Right renal pelvis (tissue), 4 donors: ENCODE data around the gene INHBE. TPM values are rescaled to one million over a fixed set of nuclear protein-coding genes. Genes with fewer than 3 reads are reported as not detected.
"Not testable (repeated sequence)": the region's sequence is repeated elsewhere in the genome, so short reads cannot be mapped to it uniquely, and the experiment has no call there.

Experiments
- DNase-seq, 4 donors: peaks; one replicate each; pipeline ENCODE4 v3.0.0-alpha.2; 2013; ENCODE audit warnings: low read depth in 4 of 4, low spot score in 3 of 4, missing footprints in 1 of 4
- polyA plus RNA-seq, 4 donors: library from polyadenylated mRNA; unstranded; fragments of 120-200 nt; gene quantifications; one replicate each; pipeline ENCODE4 v1.2.1, GENCODE V29; 2013; ENCODE audit not compliant: insufficient read length in 4 of 4

The INHBE gene
- polyA plus RNA-seq, 4 donors, result 0.42 to 0.51 (median 0.50) TPM

DNA sequence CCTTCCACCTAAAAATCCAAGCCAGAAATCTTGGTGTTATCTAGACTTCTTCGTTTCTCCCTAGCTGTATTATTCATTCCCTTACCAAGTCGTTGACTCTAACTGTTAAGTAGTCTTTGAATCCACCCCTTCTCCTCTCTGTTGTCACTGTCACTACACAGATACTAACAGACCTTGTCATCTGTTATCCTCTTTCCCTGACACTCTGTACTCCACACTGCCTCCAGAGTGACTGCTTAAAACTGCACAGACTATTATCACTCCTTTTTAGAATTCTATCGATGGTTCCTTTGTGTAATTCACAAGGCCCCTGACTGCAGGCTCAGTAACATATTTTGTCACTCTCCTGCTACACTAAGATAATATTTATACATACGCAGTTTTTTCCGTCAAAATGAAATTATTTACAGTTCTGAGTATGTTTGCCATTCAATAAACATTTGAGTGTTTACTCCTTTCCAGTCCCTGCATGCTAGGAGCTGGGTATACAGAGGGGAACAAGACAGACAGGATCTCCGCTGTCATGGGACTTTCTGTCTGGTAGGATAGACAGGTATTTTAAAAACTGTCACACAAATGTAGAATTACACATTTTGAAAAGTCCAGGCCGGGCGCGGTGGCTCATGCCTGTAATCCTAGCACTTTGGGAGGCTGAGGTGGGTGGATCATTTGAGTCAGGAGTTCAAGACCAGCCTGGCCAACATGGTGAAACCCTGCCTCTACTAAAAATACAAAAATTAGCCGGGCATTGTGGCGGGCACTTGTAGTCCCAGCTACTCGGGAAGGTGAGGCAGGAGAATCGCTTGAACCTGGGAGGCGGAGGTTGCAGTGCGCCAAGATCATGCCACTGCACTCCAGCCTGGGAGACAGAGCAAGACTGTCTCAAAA is 36.5 kb downstream of the INHBE start:
- no peak for DNase-seq

DNA sequence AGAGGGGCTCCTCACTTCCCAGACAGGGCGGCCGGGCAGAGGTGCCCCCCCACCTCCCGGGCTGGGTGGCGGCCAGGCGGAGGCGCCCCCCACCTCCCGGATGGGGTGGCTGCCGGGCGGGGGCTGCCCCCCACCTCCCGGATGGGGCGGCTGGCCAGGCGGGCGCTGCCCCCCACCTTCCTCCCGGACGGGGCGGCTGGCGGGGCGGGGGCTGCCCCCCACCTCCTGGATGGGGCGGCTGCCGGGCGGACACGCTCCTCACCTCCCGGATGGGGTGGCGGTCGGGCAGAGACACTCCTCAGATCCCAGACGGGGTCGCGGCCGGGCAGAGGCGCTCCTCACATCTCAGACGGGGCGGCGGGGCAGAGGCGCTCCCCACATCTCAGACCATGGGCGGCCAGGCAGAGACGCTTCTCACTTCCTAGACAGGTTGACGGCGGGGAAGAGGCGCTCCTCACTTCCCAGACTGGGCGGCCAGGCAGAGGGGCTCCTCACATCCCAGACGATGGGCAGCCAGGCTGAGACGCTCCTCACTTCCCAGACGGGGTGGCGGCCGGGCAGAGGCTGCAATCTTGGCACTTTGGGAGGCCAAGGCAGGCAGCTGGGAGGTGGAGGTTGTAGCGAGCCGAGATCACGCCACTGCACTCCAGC is 40.1 kb downstream of the INHBE start:
- DNase-seq, result not testable (repeated sequence)

DNA sequence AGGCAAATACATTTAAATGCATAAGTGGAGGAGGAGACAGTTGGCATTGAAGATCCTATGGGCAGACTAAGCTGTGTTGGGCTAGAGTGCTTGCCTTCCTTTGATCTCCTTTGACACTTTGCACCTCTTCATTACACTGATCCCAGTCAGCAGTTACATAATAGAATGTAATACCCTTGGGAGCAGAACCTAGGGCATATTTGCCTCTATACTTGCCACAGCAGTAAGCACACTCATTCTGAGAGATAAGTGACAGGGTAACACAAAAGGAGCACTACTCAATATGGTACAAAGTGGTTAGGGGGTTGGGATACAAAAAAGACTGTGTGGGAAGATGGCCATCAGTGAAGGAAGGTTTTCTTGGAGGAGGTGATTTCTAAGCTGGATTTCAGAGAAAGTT is 41.7 kb downstream of the INHBE start:
- no peak for DNase-seq

DNA sequence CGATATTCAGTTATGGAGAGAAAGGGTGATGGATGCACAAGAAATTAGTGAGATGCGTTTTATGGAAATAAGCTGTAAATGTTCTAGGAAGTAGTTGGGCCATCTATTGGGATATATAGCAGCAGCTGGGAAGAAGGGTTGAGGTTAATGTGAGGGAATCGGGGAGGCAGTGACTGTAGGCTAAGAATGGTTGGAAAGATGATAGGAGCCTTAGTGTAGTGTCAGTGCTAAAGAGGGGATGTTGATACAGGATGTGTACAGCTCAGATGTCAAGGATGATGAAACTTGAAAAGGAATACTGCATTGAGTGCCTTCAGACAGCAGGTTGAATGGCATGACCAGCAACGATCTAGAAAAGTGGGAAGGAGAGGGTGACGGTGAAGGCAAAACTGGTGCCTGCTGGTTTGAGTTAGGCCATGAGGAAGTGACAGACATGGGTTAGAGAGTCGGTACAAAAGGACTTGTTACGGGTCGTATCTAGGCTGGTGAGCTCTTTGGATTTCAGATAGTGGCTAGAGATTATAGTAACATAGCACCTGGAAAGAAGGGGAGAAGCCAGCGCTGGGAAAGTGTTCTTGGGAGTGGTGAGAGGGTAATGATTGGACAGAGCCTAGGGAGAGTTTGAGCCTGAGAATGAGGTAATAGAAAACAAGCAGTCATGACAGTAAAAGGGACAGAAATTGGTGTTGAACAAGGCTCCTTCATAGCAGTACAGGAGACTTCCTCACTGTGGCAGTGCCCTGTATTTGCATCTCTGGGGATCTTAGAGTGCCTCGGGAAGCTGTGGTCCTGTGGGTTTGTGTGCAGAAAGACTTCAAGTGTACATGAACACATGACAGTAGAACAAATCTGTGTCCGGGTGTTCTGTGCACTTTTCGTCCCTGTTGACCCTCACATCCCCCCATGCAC is 42.4 kb downstream of the INHBE start:
- DNase-seq, result no peak

DNA sequence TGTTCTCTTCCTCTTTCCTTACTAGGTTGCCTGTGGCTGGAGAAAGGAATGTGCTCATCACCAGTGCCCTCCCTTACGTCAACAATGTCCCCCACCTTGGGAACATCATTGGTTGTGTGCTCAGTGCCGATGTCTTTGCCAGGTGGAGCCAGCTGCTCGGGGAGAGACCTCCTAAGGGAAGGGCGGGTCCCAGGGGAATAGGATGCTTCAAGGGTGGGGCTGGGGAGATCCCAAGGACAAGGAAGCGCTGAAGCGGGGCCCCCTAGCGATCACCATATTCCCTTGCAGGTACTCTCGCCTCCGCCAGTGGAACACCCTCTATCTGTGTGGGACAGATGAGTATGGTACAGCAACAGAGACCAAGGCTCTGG is 43.0 kb downstream of the INHBE start:
- no peak for DNase-seq

DNA sequence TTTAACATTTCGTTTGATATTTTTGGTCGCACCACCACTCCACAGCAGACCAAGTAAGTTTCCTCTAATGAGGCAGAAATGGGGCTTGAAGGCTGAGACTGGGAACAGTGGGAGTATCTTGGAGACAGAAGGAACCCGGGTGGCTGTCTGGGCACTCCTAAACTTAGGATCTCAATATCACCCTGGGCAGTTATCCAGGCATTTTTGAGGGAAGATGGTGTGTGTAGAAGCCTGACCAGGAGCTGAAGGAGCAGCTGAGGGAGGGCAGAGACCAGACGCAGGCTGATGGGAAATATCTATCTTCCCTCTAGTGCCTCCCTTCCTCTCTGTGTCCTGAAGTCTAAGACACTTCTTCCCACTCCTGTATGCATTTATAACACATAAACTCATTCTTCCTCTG is 43.5 kb downstream of the INHBE start:
- no peak for DNase-seq

DNA sequence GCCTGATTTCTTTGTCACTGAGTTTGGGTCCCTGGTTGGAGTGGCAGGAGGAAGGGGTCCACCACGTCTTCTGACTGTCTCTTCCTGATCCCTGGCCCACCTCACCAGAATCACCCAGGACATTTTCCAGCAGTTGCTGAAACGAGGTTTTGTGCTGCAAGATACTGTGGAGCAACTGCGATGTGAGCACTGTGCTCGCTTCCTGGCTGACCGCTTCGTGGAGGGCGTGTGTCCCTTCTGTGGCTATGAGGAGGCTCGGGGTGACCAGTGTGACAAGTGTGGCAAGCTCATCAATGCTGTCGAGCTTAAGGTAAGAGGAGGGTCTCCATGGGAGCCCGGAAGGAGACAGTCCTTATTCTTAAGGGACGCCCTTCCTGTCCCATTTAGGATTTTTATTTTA is 45.1 kb downstream of the INHBE start:
- no peak for DNase-seq

DNA sequence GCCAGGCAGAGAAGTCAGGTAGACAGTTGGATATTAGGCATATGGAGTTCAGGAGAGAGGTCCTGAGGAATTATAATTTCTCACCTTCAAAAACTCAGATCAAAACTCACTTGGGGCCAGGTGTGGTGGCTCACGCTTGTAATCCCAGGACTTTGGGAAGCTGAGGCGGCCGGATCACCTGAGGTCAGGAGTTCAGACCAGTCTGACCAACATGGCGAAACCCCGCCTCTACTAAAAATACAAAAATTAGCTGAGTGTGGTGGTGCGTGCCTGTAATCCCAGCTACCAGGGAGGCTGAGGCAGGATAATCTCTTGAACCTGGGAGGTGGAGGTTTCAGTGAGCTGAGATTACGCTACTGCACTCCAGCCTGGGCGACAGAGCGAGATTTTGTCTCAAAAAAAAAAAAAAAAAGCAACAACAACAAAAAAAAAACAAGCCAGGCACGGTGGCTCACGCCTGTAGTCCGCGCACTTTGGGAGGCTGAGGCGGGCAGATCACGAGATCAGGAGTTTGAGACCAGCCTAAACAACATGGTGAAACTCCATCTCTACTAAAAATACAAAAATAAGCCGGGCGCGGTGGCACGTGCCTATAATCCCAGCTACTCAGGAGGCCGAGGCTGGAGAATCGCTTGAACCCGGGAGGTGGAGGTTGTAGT is 47.3 kb downstream of the INHBE start:
- not testable (repeated sequence) for DNase-seq

DNA sequence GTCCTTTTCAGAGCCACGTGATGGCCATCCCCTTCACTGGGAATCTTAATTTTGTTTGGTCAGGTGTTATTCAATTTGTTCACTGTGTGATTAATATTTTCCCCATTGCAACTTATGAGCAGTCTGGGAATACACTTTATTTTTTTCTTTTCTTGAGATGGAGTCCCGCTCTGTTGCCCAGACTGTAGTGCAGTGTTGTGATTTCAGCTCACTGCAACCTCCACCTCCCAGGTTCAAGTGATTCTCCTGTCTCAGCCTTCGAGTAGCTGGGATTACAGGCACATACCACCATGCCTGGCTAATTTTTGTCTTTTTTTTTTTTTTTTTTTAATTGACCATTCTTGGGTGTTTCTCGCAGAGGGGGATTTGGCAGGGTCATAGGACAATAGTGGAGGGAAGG is 51.4 kb downstream of the INHBE start:
- not testable (repeated sequence) for DNase-seq

Other genes with a start within 250 kb of the INHBE start
- gene NXPH4, start 238.5 kb upstream of the INHBE start, polyA plus RNA-seq, result 1 to 10 TPM; 2.4 to 4.4 (median 3.1) TPM
- 10 to 100 TPM; 69.7 to 86.9 (median 71.7) TPM for gene SHMT2, start 225.6 kb upstream of the INHBE start, polyA plus RNA-seq
- gene STAC3, start 204.1 kb upstream of the INHBE start, polyA plus RNA-seq, result 1 to 10 TPM; 3.4 to 4.5 (median 3.7) TPM
- 10 to 100 TPM; 59.0 to 88.3 (median 69.8) TPM for gene R3HDM2, start 24.3 kb upstream of the INHBE start, polyA plus RNA-seq
- under 1 TPM; 0.15 to 0.30 (median 0.26) TPM for gene INHBC, start 20.5 kb upstream of the INHBE start, polyA plus RNA-seq
- gene GLI1, start 4.5 kb downstream of the INHBE start, polyA plus RNA-seq, result 10 to 100 TPM; 17.2 to 22.4 (median 19.4) TPM
- 1 to 10 TPM; 2.3 to 4.1 (median 2.6) TPM for gene ARHGAP9, start 24.6 kb downstream of the INHBE start, polyA plus RNA-seq
- gene MARS1, start 32.8 kb downstream of the INHBE start, polyA plus RNA-seq, result 100 to 1,000 TPM; 107 to 120 (median 111) TPM
- gene DDIT3, start 65.2 kb downstream of the INHBE start, polyA plus RNA-seq, result 10 to 100 TPM; 29.2 to 37.3 (median 30.3) TPM
- 10 to 100 TPM; 53.9 to 82.1 (median 62.1) TPM for gene MBD6, start 67.5 kb downstream of the INHBE start, polyA plus RNA-seq
- 100 to 1,000 TPM; 159 to 179 (median 166) TPM for gene DCTN2, start 91.9 kb downstream of the INHBE start, polyA plus RNA-seq
- 1 to 10 TPM in 1 of 4 donors, under 1 TPM in 3; 0.24 to 1.3 (median 0.36) TPM for gene KIF5A, start 94.7 kb downstream of the INHBE start, polyA plus RNA-seq
- 10 to 100 TPM; 41.6 to 47.4 (median 45.1) TPM for gene PIP4K2C, start 135.9 kb downstream of the INHBE start, polyA plus RNA-seq
- gene DTX3, start 149.5 kb downstream of the INHBE start, polyA plus RNA-seq, result 10 to 100 TPM; 55.8 to 64.9 (median 57.0) TPM
- gene ARHGEF25, start 156.1 kb downstream of the INHBE start, polyA plus RNA-seq, result 10 to 100 TPM; 30.0 to 37.1 (median 32.9) TPM
- gene B4GALNT1, start 177.9 kb downstream of the INHBE start, polyA plus RNA-seq, result 1 to 10 TPM in 1 of 4 donors, under 1 TPM in 3; 0.82 to 1.2 (median 0.93) TPM
- 100 to 1,000 TPM; 209 to 223 (median 214) TPM for gene OS9, start 238.8 kb downstream of the INHBE start, polyA plus RNA-seq